ENCODE results near the gene CNST. TPM values are rescaled to one million over a fixed set of nuclear protein-coding genes. Genes with fewer than 3 reads are reported as not detected.
A peak's percentile ranks its signal among the peaks of the same experiment; 100 is the strongest.

The CNST gene
- total and polyA plus RNA-seq, 2 of the 13 experiments (the other 11 are each of a cell fraction or from before 2014, with no cell fraction given) = 6.3 to 12.4 TPM

DNA sequence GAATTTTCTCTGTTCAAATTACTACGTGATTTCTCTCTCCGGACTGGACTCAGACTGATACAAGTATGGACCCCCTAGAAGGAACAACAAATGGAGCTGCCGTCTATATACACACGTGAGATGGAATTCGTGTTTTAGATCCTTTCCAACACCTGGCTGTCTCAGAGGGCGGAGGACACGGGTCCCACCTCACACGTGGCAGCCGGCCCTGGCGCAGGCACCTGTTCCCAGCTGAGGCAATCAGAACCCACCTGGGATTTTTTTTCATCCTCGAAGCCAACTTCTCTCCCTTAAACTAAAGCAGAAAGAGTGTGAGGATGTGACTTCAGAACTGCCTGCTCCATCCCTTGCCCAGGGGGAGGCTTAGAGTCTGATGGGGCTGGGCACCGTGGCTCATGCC, 123.8 kb downstream of the CNST start:
- 26% methylated on average over 12 of the region's 12 CpGs for WGBS (ENCODE audit: low lambda C conversion rate)
- Histone ChIP-seq H3K36me3 (replicated peaks in 1 of 2; ENCODE audit: control insufficient read depth in 1 of 2, insufficient read depth in 2 of 2, low read length in 2 of 2) (no peaks in the 10 kb centered on the region), H3K4me2 (ENCODE audit: low read depth, low read length) (peak overlapping the region; percentile 97), H3K9ac (ENCODE audit: insufficient read depth, low read depth, low read length) (peak overlapping the region; percentile 31; the same call in 1 of the 2 replicates), H3K79me2 (ENCODE audit: insufficient read depth, low read length) (no peaks in the 10 kb centered on the region), H3K27me3 (ENCODE audit: control insufficient read depth in 1 of 2, insufficient read depth in 2 of 2, low read length in 2 of 2) (peaks cover 0 to 5% of the 10 kb centered on the region in 2 experiments; a peak in 2 of 5 replicates), H3K27ac (ENCODE audit: extremely low read length, insufficient read depth, low read length) (no peak overlapping the region), H3K9me3 (ENCODE audit: low read length) (no peaks in the 10 kb centered on the region; the same call in 1 of the 2 replicates), H4K20me1 (ENCODE audit: insufficient read depth, low read length) (no peaks in the 10 kb centered on the region), H2AFZ (ENCODE audit: low read length) (no peak overlapping the region), H3K4me1 (ENCODE audit: insufficient read depth, low read length) (peaks cover 16% of the 10 kb centered on the region), H3K4me3 (replicated peaks in 1 of 3; ENCODE audit: insufficient read depth in 1 of 3, low read depth in 2 of 3, low read length in 3 of 3) (peak overlapping the region; percentile 37 to 74 (median 69); a peak in 5 of 6 replicates)
- intact Hi-C loops (cut with micrococcal nuclease; ENCODE audit: unreplicated experiment) = no loop called here
- TF ChIP-seq ZNF605 (CRISPR knock-in tag; IDR thresholded peaks at IDR 0.05) (0 out of 2 replicates have a peak, but pooled peaks have one; percentile 11), ZNF34 (CRISPR knock-in tag; IDR thresholded peaks at IDR 0.05; ENCODE audit: borderline replicate concordance) (no peak)
- no peak for DNase-seq (ENCODE audit: low spot score)
- no TSS peak for BruUV-seq (replicated peaks)
- in situ Hi-C loops (cut with HindIII; ENCODE audit: extremely low pct_ligation_motif_present, low pct_unique_long_range_greater_than_20kb) = no loop called here
- no peak for FAIRE-seq
- POLR2A ChIA-PET = interaction anchor here (1.4 kb wide), 1 partner anchor 35 kb away, joined by 3 read pairs; no protein-coding TSS in a partner anchor
- CTCF ChIA-PET (ENCODE audit: low intra/inter-chr PET ratio, low total read pairs) = interaction anchor here (1.6 to 3.7 kb wide), 2 partner anchors 9 to 64 kb away, joined by 24 to 25 read pairs; no protein-coding TSS in a partner anchor
- peak; percentile 40 for ATAC-seq

DNA sequence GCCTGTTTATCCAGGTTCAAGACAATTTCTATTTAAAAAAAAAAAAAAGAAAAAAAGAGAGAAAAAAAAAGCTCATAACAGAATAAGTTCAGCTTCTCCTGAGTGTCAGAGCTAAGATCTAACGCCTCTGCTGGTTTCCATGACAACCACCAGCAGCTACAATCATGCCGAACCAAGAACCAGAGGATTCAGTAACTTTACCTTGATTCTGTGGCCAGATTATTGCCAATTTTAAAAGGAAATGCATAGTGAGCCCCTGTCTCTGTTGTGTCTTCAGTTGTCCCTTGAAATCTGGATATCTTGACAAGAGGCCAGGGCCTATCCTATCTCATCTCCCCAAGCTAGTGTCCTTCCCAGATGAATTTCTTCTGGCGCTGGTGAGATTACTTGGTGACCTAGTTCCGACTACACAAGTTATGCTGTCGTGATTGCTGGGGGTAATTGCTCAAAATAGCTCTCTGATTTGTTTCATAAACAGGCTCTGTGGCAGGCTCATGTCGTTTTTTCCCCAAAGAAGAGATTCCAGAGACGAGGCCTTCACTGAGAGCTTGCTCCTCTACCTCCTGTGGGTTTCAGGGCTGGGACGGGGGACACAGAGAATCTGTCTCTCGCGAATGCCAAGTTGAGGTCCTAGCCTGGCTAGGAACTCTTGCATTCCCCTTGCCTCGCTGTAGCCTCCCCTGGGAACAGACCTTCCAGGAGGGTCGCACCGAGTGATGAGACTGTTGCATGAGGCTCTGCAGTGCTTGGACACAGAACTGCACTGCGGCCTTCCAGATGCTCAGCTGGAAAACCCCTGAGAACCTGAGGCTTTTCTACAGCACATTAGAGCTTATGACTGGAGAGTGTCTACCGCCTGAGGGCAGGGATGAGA, 125.6 kb downstream of the CNST start:
- Histone ChIP-seq H3K27me3 (ENCODE audit: control insufficient read depth in 1 of 2, insufficient read depth in 2 of 2, low read length in 2 of 2) (peaks cover 0 to 5% of the 10 kb centered on the region in 2 experiments; a peak in 2 of 5 replicates), H3K9me3 (ENCODE audit: low read length) (no peaks in the 10 kb centered on the region; the same call in 1 of the 2 replicates), H3K79me2 (ENCODE audit: insufficient read depth, low read length) (no peaks in the 10 kb centered on the region), H3K4me3 (replicated peaks in 1 of 3; ENCODE audit: insufficient read depth in 1 of 3, low read depth in 2 of 3, low read length in 3 of 3) (no peak overlapping the region), H3K9ac (ENCODE audit: insufficient read depth, low read depth, low read length) (no peak overlapping the region), H3K36me3 (replicated peaks in 1 of 2; ENCODE audit: control insufficient read depth in 1 of 2, insufficient read depth in 2 of 2, low read length in 2 of 2) (no peaks in the 10 kb centered on the region), H2AFZ (ENCODE audit: low read length) (no peak overlapping the region), H3K4me2 (ENCODE audit: low read depth, low read length) (no peak overlapping the region), H3K27ac (ENCODE audit: extremely low read length, insufficient read depth, low read length) (no peak overlapping the region), H4K20me1 (ENCODE audit: insufficient read depth, low read length) (no peaks in the 10 kb centered on the region), H3K4me1 (ENCODE audit: insufficient read depth, low read length) (peaks cover 29% of the 10 kb centered on the region)
- DNase-seq (ENCODE audit: low spot score) (no peak), FAIRE-seq (no peak), ATAC-seq (no peak)
- ChIA-PET CTCF (ENCODE audit: low intra/inter-chr PET ratio, low total read pairs) (interaction anchor here (1.0 kb wide), 1 partner anchor 62 kb away, joined by 3 read pairs; no protein-coding TSS in a partner anchor), POLR2A (interaction anchor here (1.0 kb wide), 1 partner anchor 33 kb away, joined by 3 read pairs; the partner anchor contains the start of gene SCCPDH)
- 47% methylated on average over 6 of the region's 15 CpGs for WGBS (ENCODE audit: low lambda C conversion rate)
- no TSS peak for BruUV-seq (replicated peaks)
- in situ Hi-C loops (cut with HindIII; ENCODE audit: extremely low pct_ligation_motif_present, low pct_unique_long_range_greater_than_20kb) (no loop called here), intact Hi-C loops (cut with micrococcal nuclease; ENCODE audit: unreplicated experiment) (no loop called here)
- TF ChIP-seq, protein P1, sequence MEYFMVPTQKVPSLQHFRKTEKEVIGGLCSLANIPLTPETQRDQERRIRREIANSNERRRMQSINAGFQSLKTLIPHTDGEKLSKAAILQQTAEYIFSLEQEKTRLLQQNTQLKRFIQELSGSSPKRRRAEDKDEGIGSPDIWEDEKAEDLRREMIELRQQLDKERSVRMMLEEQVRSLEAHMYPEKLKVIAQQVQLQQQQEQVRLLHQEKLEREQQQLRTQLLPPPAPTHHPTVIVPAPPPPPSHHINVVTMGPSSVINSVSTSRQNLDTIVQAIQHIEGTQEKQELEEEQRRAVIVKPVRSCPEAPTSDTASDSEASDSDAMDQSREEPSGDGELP (IDR thresholded peaks at IDR 0.05; ENCODE audit: borderline replicate concordance, low read depth) = no peak
- no peak for TF ChIP-seq ZNF629 (CRISPR knock-in tag; conservative IDR thresholded peaks at IDR 0.05)
- TF ChIP-seq RFX3 (CRISPR knock-in tag; IDR thresholded peaks at IDR 0.05) = peak; percentile 52; the same call in 1 of the 2 replicates
- TF ChIP-seq YEATS2 (CRISPR knock-in tag; IDR thresholded peaks at IDR 0.05; ENCODE audit: borderline replicate concordance) = no peak
- TF ChIP-seq EHMT2 (IDR thresholded peaks at IDR 0.05; ENCODE audit: borderline replicate concordance, low read depth, low read length) = no peak
- no peak for TF ChIP-seq PBX3 (CRISPR knock-in tag; IDR thresholded peaks at IDR 0.05; ENCODE audit: borderline replicate concordance)
- TF ChIP-seq RFX1 (IDR thresholded peaks at IDR 0.05) = peak; percentile 23; the same call in 1 of the 2 replicates
- TF ChIP-seq ETV5 (CRISPR knock-in tag; IDR thresholded peaks at IDR 0.05; ENCODE audit: borderline replicate concordance) = no peak
- TF ChIP-seq, protein P2, sequence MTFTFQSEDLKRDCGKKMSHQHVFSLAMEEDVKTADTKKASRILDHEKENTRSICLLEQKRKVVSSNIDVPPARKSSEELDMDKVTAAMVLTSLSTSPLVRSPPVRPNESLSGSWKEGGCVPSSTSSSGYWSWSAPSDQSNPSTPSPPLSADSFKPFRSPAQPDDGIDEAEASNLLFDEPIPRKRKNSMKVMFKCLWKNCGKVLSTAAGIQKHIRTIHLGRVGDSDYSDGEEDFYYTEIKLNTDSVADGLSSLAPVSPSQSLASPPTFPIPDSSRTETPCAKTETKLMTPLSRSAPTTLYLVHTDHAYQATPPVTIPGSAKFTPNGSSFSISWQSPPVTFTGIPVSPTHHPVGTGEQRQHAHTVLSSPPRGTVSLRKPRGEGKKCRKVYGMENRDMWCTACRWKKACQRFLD (CRISPR knock-in tag; IDR thresholded peaks at IDR 0.05; ENCODE audit: borderline replicate concordance) = no peak
- no peak for TF ChIP-seq AHR (CRISPR knock-in tag; IDR thresholded peaks at IDR 0.05)
- TF ChIP-seq ELF4 (CRISPR knock-in tag; IDR thresholded peaks at IDR 0.05; ENCODE audit: borderline replicate concordance) = no peak

All from HepG2 (cell line).